ENCODE data around the gene P2RY6.

DNA sequence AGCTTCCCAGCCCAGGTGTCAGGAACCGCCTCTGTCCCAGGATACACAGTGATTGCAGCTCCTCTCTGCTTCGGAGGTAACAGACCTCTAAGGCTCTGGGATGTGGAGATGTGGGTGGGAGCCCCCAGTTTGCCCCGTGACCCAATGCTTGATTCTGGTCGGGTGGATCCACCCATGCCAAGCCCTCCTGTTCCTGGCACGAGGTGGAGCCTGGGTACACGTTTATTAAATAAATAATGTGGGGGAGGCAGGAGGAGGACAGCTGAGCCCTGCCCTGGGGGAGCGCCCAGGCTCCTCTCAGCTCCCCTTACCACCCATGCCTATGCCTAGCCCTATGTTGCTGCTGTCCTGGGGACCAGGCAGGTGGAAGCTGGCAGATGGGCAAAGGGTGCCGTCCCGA lies 52.0 kb downstream of the P2RY6 start:
- TF ChIP-seq, protein P1, sequence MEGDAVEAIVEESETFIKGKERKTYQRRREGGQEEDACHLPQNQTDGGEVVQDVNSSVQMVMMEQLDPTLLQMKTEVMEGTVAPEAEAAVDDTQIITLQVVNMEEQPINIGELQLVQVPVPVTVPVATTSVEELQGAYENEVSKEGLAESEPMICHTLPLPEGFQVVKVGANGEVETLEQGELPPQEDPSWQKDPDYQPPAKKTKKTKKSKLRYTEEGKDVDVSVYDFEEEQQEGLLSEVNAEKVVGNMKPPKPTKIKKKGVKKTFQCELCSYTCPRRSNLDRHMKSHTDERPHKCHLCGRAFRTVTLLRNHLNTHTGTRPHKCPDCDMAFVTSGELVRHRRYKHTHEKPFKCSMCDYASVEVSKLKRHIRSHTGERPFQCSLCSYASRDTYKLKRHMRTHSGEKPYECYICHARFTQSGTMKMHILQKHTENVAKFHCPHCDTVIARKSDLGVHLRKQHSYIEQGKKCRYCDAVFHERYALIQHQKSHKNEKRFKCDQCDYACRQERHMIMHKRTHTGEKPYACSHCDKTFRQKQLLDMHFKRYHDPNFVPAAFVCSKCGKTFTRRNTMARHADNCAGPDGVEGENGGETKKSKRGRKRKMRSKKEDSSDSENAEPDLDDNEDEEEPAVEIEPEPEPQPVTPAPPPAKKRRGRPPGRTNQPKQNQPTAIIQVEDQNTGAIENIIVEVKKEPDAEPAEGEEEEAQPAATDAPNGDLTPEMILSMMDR (IDR thresholded peaks at IDR 0.05; ENCODE audit: low read depth, low read length), result no peak
- TF ChIP-seq POLR2A (IDR thresholded peaks at IDR 0.05; ENCODE audit: extremely low read depth, insufficient read length) (no peak), MYC (IDR thresholded peaks at IDR 0.05; ENCODE audit: low read depth, low read length) (no peak)
- TF ChIP-seq, protein P2, sequence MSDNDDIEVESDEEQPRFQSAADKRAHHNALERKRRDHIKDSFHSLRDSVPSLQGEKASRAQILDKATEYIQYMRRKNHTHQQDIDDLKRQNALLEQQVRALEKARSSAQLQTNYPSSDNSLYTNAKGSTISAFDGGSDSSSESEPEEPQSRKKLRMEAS (IDR thresholded peaks at IDR 0.05; ENCODE audit: low read depth, low read length), result no peak
